Panc1 (cell line): ENCODE results near the gene OXCT1. TPM values are rescaled to one million over a fixed set of nuclear protein-coding genes. Genes with fewer than 3 reads are reported as not detected.

ENCODE experiments used
- ATAC-seq: fragments of 200-7000 bp; cut with Tn5 transposase; 2 replicates; pipeline ENCODE4 v1.9.1; 2020; ENCODE audit warnings: mild to moderate bottlenecking, moderate library complexity
- BruUV-seq: library from RNA; stranded (reverse); fragments of 400-500 nt; replicated peaks from 2 replicates; lab custom pipeline; 2021; lab: Mats Ljungman, UMichigan
- CTCF ChIA-PET: fragments of 300-600 bp; sonication (Branson Sonifier 250); formaldehyde crosslinking; loops from one replicate; lab custom pipeline; 2022; ENCODE audit warnings: antibody characterized with exemption; lab: Charles Lee
- POLR2A ChIA-PET: fragments of 300-600 bp; sonication (Branson Sonifier 250); formaldehyde crosslinking; loops from one replicate; lab custom pipeline; 2022; ENCODE audit warnings: antibody characterized with exemption; lab: Charles Lee
- DNase-seq: peaks from one replicate; pipeline ENCODE4 v3.0.0-alpha.2; 2010; ENCODE audit warnings: low read depth, low spot score
- H3K27ac ChIP-seq: 2 replicates; pipeline ENCODE4 v1.5.1; 2011; ENCODE audit warnings: mild to moderate bottlenecking, low read length, inconsistent platforms
- H3K27me3 ChIP-seq: fragments of 200-500 bp; sonication (Bioruptor generic); 2 replicates; pipeline ENCODE4 v1.6.0; 2014; ENCODE audit warnings: low read length, inconsistent platforms; ENCODE audit not compliant: control insufficient read depth, insufficient read depth
- H3K36me3 ChIP-seq: fragments of 200-500 bp; sonication (Bioruptor generic); 2 replicates; pipeline ENCODE4 v1.5.1; 2014; ENCODE audit warnings: inconsistent platforms, mild to moderate bottlenecking, low read length, moderate library complexity; ENCODE audit not compliant: control insufficient read depth, insufficient read depth
- H3K4me1 ChIP-seq: 2 replicates; pipeline ENCODE4 v1.5.1; 2011; ENCODE audit warnings: inconsistent platforms, mild to moderate bottlenecking, low read length, moderate library complexity; ENCODE audit not compliant: control insufficient read depth, insufficient read depth
- H3K4me3 ChIP-seq, 2 experiments: 2 replicates each; pipeline ENCODE4 v1.5.1; 2011 to 2012; ENCODE audit warnings: low read depth in 2 of 2, low read length in 2 of 2, mild to moderate bottlenecking in 2 of 2, inconsistent platforms in 1 of 2, moderate library complexity in 1 of 2
- H3K9me3 ChIP-seq: fragments of 200-500 bp; sonication (Bioruptor generic); 2 replicates; pipeline ENCODE4 v1.5.1; 2014; ENCODE audit warnings: low read depth, mild to moderate bottlenecking, inconsistent platforms, low read length, moderate library complexity; ENCODE audit not compliant: control insufficient read depth, insufficient read depth
- POLR2AphosphoS5 ChIP-seq: IDR thresholded peaks from 2 replicates; pipeline ENCODE4 v1.6.1; 2012; ENCODE audit warnings: mild to moderate bottlenecking, low read depth, low read length, moderate library complexity
- SIN3A ChIP-seq: IDR thresholded peaks from 2 replicates; pipeline ENCODE4 v1.6.1; 2012; ENCODE audit warnings: low read depth, mild to moderate bottlenecking, low read length, moderate library complexity, borderline replicate concordance; ENCODE audit not compliant: insufficient read depth
- TCF7L2 ChIP-seq: IDR thresholded peaks from 2 replicates; pipeline ENCODE4 v1.6.1; 2011; ENCODE audit warnings: mild to moderate bottlenecking, low read depth, low read length, inconsistent platforms
- in situ Hi-C: cut with HindIII; loops from 2 replicates; pipeline ENCODE4 v1.10.0; 2016; ENCODE audit warnings: low sequenced_read_pairs, low pct_unique_long_range_greater_than_20kb
- intact Hi-C: fragments of 100-400 bp; cut with micrococcal nuclease; formaldehyde crosslinking; loops from one replicate; pipeline ENCODE4 v1.10.0; 2022; ENCODE audit not compliant: unreplicated experiment
- total RNA-seq: library from RNA; stranded (reverse); gene quantifications from one replicate; pipeline ENCODE4 v1.2.1, GENCODE V29; 2021; ENCODE audit not compliant: unreplicated experiment
- TF ChIP-seq, protein P1 (sequence below): fragments of 450-650 bp; IDR thresholded peaks from 2 replicates; pipeline ENCODE4 v1.5.1; 2017; ENCODE audit warnings: mild to moderate bottlenecking
- TF ChIP-seq, protein P2 (sequence below), 2 experiments: IDR thresholded peaks; 2 replicates each; pipeline ENCODE4 v1.6.1; 2011 to 2012; ENCODE audit warnings: low read depth in 2 of 2, control low read depth in 1 of 2, low read length in 1 of 2, mild to moderate bottlenecking in 1 of 2, moderate library complexity in 1 of 2; ENCODE audit not compliant: insufficient read depth in 1 of 2

The OXCT1 gene
- total RNA-seq, 1 experiment from 2014 or later = 10.5 TPM

DNA sequence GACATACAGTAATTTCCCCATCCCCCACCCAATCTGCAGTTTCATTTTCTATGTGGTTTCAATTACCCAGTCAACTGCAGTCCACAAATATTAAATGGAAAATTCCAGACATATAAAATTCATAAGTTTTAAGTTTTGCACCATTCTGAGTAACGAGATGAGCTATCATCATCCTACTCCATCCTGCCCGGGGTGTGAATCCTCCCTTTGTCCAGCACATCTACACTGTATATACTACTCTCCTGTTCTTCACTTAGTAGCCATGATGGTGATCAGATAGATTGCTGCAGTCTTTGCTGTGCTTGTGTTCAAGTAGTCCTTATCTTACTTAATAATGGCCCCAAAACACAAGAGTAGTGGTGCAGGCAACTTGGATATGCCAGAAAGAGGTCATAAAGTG lies 11.3 kb downstream of the OXCT1 start:
- H3K27me3 ChIP-seq = no peaks in the 10 kb centered on the region
- H3K9me3 ChIP-seq = no peaks in the 10 kb centered on the region
- no TSS peak for BruUV-seq
- DNase-seq = no peak
- CTCF ChIA-PET = no interaction called here
- intact Hi-C loops = loop anchor here (5.0 kb wide), 3 partner anchors 723 to 1028 kb away; no protein-coding TSS in a partner anchor
- H3K36me3 ChIP-seq = no peaks in the 10 kb centered on the region; the same call in 1 of the 2 replicates
- ATAC-seq = no peak
- no peaks in the 10 kb centered on the region for H3K4me1 ChIP-seq
- in situ Hi-C loops = no loop called here
- no peak overlapping the region for H3K27ac ChIP-seq
- POLR2A ChIA-PET = no interaction called here
- TF ChIP-seq, protein P1, sequence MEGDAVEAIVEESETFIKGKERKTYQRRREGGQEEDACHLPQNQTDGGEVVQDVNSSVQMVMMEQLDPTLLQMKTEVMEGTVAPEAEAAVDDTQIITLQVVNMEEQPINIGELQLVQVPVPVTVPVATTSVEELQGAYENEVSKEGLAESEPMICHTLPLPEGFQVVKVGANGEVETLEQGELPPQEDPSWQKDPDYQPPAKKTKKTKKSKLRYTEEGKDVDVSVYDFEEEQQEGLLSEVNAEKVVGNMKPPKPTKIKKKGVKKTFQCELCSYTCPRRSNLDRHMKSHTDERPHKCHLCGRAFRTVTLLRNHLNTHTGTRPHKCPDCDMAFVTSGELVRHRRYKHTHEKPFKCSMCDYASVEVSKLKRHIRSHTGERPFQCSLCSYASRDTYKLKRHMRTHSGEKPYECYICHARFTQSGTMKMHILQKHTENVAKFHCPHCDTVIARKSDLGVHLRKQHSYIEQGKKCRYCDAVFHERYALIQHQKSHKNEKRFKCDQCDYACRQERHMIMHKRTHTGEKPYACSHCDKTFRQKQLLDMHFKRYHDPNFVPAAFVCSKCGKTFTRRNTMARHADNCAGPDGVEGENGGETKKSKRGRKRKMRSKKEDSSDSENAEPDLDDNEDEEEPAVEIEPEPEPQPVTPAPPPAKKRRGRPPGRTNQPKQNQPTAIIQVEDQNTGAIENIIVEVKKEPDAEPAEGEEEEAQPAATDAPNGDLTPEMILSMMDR = no peak
- TF ChIP-seq POLR2AphosphoS5 = no peak
- TF ChIP-seq SIN3A = no peak
- TF ChIP-seq, protein P2, sequence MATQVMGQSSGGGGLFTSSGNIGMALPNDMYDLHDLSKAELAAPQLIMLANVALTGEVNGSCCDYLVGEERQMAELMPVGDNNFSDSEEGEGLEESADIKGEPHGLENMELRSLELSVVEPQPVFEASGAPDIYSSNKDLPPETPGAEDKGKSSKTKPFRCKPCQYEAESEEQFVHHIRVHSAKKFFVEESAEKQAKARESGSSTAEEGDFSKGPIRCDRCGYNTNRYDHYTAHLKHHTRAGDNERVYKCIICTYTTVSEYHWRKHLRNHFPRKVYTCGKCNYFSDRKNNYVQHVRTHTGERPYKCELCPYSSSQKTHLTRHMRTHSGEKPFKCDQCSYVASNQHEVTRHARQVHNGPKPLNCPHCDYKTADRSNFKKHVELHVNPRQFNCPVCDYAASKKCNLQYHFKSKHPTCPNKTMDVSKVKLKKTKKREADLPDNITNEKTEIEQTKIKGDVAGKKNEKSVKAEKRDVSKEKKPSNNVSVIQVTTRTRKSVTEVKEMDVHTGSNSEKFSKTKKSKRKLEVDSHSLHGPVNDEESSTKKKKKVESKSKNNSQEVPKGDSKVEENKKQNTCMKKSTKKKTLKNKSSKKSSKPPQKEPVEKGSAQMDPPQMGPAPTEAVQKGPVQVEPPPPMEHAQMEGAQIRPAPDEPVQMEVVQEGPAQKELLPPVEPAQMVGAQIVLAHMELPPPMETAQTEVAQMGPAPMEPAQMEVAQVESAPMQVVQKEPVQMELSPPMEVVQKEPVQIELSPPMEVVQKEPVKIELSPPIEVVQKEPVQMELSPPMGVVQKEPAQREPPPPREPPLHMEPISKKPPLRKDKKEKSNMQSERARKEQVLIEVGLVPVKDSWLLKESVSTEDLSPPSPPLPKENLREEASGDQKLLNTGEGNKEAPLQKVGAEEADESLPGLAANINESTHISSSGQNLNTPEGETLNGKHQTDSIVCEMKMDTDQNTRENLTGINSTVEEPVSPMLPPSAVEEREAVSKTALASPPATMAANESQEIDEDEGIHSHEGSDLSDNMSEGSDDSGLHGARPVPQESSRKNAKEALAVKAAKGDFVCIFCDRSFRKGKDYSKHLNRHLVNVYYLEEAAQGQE (IDR thresholded peaks at IDR 0.05; ENCODE audit: insufficient read depth in 1 of 2, low read depth in 2 of 2, low read length in 1 of 2) = no peak
- no peak for TF ChIP-seq TCF7L2
- no peak overlapping the region for H3K4me3 ChIP-seq

DNA sequence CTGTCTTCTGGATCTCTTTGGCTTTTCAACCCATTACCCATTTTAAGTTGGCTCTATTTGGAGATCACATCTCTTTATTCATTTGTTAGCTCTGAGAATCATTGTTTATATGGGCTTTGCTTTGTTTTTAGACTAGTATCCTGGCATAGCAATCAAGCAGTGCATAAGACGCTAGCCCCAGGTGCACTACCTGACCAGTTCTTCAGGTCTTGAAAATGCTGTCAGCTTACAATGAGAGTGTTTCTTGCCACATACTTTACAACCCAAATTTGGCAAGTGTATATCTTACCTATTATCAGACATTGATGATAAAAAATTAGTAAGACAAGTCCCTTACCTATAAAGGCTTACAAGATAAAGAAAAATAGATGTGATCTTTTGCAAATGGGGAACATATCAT lies 12.2 kb downstream of the OXCT1 start:
- ChIA-PET CTCF (interaction anchor here (2.2 kb wide), 1 partner anchor 199 kb away, joined by 21 read pairs; no protein-coding TSS in a partner anchor), POLR2A (interaction anchor here (0.6 kb wide), 1 partner anchor 1742 kb away, joined by 5 read pairs; no protein-coding TSS in a partner anchor)
- TF ChIP-seq SIN3A (no peak), TCF7L2 (no peak), POLR2AphosphoS5 (no peak)
- TF ChIP-seq, protein P2 (IDR thresholded peaks at IDR 0.05; ENCODE audit: insufficient read depth in 1 of 2, low read depth in 2 of 2, low read length in 1 of 2) = no peak
- Histone ChIP-seq H3K4me1 (no peaks in the 10 kb centered on the region), H3K27ac (no peak overlapping the region), H3K36me3 (no peaks in the 10 kb centered on the region; the same call in 1 of the 2 replicates), H3K27me3 (no peaks in the 10 kb centered on the region), H3K9me3 (no peaks in the 10 kb centered on the region), H3K4me3 (no peak overlapping the region)
- intact Hi-C loops = loop anchor here (2.0 to 5.0 kb wide), 4 partner anchors 67 to 1029 kb away; partner anchors contain the start of gene FBXO4
- no TSS peak for BruUV-seq
- in situ Hi-C loops = no loop called here
- ATAC-seq = no peak
- no peak for DNase-seq
